Activated T-helper 1 cell treated with anti-CD3 and anti-CD28 coated beads, Interleukin-2, amount 50 U/mL, for 16 hours (primary cell): Measurements from ENCODE around the gene TNFRSF21.
"Not testable (repeated sequence)": the region's sequence is repeated elsewhere in the genome, so short reads cannot be mapped to it uniquely, and the experiment has no call there.

Experiments used
- DNase-seq, 2 donors: peaks; one replicate each; pipeline ENCODE4 v3.0.0-alpha.2; 2020; ENCODE audit warnings: low read depth in 1 of 2, low spot score in 1 of 2

TNFRSF21 gene

DNA sequence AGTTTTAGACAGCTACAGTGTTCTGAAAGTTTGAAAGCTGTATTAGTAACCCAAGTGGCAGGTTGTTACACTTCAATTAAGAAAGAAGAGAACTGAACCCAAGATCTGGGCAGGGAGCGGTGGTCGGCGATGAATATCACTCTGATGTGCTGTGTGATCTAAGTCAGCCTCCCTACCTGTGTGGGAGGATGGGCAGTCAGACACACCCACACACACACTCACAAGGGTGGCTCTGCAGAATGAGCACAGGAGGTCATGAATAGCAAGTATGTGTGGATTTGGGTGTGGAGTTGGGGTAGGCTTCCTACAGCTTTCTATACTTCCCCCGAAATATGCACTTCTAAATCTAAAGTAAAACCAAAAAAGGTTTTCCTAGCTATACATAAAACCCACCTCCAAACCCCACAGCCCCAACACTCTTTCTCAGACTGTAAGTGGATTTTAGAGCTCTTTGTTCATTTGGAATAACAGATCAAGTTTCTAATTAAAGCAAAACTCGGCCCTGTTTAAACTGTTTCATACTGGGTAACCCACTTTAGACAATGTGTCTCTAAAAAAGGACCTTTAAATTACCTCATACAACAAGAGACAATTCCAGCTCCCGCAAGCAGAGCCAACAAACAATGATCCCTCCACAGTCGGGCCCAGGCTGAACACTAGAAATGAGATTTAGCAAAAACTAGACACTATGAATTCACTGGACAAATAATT lies 19.4 kb downstream of the TNFRSF21 start:
- no peak for DNase-seq

DNA sequence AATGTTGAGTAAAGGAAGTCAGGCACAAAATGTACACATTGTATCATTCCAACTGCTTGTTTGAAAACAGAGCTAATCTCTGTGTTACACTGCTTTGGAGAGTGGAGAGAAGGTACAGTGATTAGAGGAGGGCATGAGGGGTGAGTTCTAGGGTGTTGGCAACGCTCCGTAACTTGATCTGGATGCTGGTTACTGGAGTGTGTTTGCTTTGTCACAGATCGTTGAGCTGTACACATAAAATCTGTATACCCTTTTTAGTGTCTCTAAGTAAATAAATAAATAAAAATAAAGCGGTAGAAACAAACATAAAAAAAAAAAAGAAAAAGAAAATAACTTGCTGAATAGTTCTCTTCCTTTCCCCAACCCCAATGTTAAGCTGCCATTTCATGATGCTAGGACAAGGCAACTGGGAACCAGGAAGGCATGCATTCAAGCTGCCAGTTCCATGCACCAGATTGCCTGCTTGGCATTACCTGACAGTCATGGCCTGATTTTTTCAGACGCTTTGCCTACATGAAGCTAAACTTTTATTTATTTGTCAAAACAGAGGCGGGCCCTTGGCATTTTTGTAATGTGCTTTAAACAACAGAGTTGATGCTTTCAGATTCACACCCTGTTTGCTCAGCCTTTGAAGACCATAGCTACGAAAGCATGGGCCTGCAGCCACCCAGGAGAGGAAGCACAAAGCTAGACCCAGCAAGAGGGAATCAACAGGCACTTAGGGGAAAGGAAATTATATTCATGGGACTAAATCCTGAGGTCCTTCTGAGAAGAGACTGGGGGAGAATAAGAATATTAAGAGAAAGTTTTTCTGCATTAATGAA lies 21.2 kb downstream of the TNFRSF21 start:
- DNase-seq: no peak

DNA sequence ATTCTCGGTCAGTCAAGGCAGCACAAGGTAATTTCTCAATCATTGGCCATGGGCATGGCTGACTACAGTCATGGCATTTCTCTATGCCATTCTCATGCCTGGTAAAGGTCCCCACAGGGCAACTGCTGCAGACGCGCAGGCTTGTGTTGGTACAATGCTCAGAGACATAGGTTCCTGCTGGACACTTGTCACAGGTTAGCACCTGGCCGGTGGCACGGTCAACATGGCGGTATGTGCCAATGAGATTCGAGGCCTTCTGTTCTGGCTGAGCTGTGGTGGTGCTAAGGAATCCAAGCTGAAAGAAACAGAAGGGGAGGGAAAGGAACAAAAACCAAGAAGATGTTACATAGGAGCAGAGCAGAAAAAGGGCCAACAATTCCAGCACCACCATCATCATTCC lies 23.4 kb downstream of the TNFRSF21 start:
- DNase-seq: no peak

DNA sequence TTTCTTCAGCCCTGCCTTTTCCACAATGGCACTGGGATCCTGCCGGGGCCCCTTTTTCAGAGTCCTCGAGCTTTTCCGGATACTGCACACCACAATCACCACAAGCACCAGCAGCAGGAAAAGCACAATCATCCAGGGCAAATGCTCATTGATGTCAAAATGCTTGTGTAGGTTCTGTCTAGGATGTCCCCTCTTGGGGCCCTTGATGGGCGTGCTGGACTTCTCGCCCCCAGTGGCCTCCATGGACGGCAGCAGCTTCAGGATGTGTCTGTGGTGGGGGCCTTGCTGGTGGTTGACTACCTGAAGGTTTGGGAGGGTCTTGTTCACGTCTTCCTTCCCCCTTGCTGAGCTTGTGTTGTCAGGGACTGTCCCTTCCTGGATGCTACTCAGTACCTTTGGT lies 25.7 kb downstream of the TNFRSF21 start:
- no peak for DNase-seq

DNA sequence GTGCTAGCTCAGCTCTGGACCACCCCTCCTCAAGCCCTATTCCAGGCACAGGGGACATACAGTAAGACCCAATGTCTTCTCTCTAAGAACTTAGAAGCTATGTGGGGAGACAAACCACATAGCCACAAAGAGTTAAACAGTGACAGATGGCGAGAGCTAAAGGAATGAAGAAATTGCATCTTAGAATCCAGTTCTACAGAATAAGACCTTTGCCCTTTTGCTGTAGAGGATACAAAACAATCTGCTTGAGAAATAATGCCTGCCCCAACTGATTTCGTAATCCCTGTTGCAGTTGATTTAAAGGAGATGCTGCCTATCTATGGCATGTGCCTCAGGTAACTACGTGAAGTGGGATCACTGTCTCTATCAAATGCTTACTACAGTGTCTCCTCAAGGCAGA lies 31.2 kb downstream of the TNFRSF21 start:
- DNase-seq: no peak

DNA sequence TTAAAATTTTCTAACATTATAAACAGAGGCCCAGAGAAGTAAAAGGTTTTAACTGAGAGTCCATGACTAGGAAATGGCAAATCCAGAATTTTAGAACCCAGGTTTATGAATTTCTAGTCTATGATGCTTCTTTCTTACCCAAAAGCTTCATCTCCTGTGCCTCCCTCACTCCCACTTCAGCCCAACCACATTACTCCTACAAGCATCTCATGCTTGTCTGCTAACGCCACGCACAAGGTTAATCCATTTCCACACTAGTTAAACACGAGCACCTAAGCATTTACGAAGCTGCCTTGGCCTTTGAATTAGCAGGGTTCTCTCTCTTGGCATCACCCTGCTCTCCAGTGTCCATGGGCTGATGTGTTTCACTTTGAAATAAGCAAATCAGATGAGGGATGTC lies 32.0 kb downstream of the TNFRSF21 start:
- DNase-seq: no peak

DNA sequence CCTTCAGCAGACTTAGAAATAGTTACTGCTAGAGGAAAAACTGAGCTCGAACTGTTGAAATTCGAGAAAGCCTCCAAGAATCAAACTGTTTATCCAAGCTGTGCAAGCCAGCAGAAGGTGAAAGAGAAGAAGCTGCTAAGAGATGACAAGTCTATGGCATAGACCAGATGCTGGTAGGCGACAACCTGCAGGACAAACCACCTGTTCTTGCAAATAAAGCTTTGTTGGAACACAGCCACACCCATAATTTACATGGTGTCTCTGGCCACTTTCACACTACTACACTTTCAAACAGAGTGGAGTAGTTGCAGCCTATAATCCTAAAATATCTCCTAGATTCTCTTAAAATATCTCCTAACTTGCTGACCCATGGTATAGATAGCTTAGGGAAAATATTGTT lies 33.3 kb downstream of the TNFRSF21 start:
- DNase-seq: no peak

DNA sequence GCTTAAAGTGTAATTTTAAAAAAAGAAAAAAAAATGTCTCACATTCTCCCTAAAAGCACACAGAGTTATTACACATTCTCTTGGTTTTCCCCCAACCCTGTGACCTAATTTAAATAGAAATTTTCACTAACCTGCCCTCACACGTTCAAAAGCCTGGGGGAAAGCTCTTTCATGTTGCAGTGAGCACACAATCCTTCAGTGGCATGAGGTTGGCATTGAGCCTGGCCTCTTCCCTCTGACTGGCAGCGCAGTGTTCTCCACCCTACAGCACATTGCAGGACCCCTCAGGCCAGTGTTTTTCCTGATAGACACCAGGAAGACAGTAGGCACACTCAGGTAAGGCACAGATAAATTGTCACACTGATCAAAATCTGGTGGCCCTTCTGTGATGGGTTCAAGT lies 34.1 kb downstream of the TNFRSF21 start:
- no peak for DNase-seq

DNA sequence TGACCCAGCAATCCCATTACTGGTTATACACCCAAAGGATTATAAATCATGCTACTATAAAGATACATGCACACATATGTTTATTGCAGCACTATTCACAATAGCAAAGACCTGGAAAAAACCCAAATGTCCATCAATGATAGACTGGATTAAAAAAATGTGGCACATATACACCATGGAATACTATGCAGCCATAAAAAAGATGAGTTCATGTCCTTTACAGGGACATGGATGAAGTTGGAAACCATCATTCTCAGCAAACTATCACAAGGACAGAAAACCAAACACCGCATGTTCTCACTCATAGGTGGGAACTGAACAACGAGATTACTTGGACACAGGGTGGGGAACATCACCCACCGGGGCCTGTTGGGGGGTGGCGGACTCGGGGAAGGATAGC lies 34.6 kb downstream of the TNFRSF21 start:
- DNase-seq: not testable (repeated sequence)

DNA sequence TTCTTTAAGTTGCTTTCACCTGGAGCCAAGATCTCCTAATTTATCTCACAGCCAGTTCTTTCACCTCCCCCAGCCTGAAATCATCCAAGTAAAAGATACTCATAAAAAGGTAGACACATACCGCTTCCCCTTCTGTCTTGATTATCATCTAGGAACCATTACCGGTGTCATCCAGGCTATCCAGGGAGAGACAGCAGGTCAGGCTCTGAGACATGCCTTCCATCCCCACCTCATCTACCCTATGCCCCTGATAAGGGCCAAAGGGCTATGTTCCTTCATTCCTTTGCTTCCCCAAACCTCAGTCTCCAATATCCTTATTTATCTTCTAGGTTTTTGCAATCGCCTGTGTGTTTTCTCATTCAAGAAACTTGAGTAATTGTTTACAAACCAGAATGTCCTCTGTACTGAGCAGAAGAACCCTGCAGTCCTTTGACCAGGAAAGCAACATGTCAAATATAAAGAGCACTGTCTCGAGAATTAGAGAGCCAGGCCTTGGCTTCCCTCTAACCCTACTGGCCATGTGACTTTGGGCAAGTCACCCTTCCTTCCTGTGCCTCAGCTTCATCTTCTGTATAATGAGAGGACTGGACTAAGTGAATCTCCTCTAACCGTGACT lies 41.0 kb downstream of the TNFRSF21 start:
- no peak for DNase-seq

DNA sequence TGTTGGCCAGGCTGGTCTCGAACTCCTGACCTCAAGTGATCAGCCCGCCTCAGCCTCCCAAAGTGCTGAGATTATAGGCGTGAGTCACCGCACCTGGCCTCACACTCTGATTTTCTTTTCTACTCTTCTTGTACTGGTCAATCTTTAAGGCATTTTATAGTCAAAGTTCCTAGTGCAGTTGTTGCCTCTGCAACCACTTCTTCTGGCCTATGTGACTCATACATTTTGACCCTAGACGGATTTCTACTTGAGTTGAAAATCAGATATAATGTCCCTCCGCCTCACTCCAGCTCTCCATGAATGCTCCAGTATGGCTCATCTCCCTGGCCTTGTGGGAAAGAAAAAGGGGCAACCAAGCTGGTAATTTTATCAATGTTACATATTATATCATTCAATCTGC lies 42.4 kb downstream of the TNFRSF21 start:
- DNase-seq: no peak

DNA sequence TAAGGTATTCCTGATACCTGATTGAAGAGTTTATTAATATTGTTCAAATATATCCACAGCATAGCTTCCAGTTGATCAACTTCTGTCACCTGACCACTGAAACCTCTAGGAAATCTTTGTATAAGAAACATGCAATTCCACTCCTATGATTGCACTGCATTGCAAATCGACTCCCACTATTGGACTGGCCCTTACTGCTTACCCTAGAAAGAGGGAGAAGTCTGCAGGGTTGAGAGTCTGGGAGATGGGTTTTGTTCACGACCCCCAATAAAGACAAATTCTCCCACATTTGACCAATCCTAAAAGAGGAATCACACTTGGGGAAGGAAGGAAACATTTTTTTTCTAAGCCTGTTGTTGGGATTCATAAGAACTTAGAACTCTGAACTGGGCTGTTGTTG lies 43.7 kb downstream of the TNFRSF21 start:
- no peak for DNase-seq

DNA sequence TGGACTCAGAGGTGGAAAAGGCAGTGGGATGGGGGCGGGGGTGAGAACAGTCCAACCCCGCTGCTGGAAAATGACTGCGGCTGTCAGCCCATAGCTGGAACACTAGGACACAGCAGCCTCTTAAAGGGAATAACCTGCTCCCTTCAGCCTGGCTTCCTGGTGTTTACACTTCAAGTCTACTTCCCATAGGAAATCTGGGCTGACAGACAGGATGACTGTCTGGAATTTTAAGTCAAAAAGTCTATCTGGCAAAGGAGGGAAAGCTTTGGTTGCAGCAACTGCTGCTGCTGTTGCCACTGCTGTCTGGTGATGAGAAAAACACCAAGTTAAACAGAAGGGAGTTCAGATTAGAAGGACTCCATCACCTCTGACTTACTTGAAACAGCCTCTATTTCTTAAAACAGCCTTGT lies 44.9 kb downstream of the TNFRSF21 start:
- DNase-seq: no peak

DNA sequence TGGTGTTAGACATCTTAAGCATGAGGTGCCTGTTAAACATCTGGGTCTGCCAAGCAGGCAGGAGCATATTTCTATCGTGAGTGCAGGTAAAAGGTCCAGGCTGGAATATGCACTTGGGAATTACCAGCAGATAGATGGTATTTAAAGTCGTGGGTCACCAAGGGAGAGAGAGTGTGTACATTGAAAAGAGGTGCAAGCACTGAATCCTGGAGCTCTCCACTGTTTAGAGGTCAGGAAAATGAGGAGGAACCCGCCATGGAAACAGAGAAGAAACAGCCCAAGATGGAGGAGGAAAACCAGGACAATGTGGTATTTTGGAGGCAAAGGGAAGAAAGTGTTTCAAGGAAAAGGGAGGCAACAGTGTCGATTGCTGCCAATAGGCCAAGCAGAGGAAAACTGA lies 46.4 kb downstream of the TNFRSF21 start:
- no peak for DNase-seq

DNA sequence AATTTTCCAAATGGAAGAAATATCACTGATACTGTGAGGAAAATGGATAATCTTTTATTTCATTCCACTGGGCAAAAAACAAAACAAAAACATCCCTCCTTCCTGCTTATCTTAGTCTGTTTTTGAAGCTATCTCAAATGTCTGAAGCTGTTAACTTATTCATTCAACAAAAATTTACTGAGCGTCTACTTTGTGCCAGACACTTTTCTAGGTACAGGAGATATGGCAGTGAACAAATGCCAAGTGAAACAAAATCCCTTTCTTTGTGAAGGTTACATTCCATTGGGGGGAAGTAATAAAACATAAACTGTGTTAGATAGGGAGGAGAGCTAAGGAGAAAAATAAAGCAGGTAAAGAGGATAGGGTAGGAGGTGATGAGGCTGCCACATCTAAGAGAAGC lies 47.5 kb downstream of the TNFRSF21 start:
- DNase-seq: no peak

DNA sequence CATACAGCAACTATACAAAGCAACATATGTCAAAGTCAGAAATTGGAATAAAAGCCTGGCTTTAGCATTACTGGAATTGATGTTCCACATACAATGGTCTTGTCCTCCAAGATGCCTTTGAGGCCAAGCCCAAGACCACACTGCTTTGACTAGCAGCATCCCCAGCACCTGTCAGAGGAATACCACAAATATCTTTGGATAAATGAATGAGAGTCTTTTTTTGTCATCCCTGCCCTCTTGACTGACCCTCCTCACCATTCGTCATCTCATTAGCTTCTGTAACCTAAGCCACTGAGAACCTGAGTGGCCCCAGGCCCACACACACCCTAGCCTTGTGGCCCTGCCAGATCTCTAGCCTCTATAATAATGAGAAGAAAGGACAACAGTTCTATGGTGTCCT lies 48.5 kb downstream of the TNFRSF21 start:
- DNase-seq: no peak

DNA sequence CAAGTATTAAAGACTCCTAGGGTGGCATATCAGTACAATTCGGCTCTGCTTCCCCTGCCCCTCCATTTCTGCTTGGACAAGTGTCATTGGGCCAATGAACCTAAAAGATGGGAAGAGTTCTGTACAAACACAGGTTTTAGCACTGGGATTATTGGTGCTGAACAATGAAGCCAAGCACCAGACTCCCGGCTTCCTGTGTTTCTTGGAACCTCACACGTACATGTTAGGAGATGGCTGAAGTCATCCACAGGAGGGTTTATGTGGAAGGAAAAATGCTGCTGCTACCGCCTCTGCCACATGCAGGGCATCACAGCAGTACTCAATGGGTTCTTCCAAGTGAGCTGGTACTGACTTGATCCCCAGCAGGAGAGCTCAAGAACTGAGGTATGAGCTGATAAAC lies 49.7 kb downstream of the TNFRSF21 start:
- DNase-seq: no peak

DNA sequence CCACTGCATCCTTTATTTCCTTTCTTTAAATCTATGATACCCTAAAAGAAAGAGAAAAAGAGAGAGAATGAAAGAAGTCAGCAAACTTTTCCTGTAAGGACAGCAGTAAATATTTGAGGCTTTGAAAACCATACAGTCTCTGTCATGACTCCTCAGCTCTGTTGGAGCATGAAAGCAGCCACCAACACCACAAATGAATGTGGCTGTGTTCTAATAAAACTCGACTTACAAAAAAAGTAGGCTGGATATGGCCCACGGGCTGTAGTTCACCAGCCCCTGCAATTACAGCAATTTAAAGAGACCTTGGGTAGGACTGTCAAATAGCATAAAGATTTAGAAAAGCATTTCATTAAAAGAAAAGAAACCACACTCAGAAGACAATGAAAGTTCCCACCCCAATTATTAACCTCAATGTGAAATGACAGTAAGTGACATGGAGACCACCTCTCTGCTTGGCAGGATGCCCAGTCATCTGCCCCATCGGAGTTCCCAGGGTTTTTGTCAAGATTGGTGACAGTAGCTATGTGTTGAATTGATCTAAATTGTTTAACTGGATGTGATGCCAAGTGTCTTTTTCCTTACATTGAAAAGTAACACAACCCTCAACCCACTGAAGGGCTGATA lies 50.9 kb downstream of the TNFRSF21 start:
- DNase-seq: no peak

DNA sequence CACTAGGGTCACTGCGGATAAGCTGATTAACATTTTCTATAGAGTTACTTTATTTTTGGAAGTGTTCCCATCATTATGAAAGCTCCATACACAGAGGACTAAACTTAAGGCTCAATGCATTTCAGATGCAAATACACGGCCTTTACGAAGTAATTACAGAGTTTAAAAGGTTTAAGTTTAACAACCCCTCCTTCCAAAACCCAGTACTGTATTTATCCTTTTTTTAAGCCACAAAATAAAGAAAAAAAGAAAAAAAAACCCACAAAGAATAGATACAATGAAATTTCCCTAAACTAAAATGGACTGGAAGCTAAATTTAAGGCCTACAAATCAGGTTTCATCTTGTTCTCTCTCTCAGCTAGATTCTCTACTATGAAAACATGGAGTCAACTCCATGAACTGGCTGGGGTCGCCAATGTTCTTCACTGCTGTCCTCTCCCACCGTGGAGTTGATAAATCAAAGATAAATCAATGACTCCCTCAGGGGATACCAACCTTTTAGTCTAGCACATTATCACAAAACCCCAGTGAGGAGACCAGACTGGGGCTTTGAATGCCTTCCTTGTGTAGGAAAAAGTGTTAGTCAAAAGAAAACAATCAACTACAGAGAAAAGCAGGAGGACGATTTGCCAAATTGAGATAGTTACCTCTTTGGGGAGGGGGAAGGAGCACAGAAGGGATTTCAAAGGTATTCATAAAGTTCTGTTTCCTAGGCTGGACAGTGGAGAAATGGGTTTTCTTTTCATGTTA lies 52.5 kb downstream of the TNFRSF21 start:
- DNase-seq: no peak

DNA sequence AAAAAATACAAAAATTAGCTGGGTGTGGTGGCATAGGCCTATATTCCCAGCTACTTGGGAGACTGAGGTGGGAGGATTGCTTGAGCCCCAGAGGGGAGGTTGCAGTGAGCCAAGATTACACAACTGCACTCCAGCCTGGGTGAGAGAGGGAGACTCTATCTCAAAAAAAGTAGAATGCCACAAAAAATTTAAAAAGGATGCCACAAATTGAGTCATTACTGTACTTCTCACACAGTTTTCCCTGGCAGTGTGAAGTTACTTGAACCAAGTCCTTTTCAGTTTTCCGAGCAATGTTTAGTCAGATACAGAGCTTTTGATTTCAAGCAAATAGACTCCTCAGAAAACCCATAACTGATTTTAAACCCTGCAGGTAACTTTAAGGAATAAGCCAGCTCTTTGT lies 53.3 kb downstream of the TNFRSF21 start:
- DNase-seq: no peak

DNA sequence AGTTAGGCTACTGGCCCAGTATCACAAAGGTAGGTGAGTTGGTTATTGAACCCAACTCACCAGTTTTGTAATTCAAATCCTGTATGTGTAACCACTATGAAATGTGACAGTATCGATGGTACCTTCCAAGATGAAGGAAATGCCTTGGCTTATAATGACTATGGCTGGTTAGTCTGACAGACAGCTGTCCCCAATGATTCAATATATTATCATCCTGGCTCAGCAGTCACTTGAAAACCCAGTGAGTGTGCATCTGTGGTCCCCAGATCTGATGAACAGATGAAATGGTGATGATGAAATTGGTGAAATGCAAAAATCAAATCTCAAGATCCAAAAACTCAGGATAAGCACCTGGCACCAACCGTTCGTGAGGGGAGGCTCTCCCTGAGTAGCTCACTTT lies 54.8 kb downstream of the TNFRSF21 start:
- DNase-seq: no peak
